HepG2 (cell line): Measurements from ENCODE around the gene ZBTB14. TPM values are rescaled to one million over a fixed set of nuclear protein-coding genes. Genes with fewer than 3 reads are reported as not detected.

Experiments used
- ATAC-seq: fragments of 200-7000 bp; cut with Tn5 transposase; 3 replicates; pipeline ENCODE4 v1.9.1; 2020; ENCODE audit warnings: mild to moderate bottlenecking, moderate library complexity
- BruUV-seq: library from RNA; stranded (reverse); fragments of 400-500 nt; replicated peaks from 2 replicates; lab custom pipeline; 2021; lab: Mats Ljungman, UMichigan
- CTCF ChIA-PET: fragments of 300-600 bp; formaldehyde crosslinking; extraction: SDS; loops from one replicate; lab custom pipeline; 2021; ENCODE audit warnings: low total read pairs, inconsistent platforms, low intra/inter-chr PET ratio; lab: Yijun Ruan, JAX
- POLR2A ChIA-PET: fragments of 350-600 bp; sonication (Branson Sonifier 250); formaldehyde crosslinking; loops from one replicate; lab custom pipeline; 2020; ENCODE audit warnings: antibody characterized with exemption, inconsistent platforms; lab: Yijun Ruan, JAX
- DNase-seq: peaks from one replicate; pipeline ENCODE4 v3.0.0-alpha.2; 2015; ENCODE audit warnings: low spot score
- FAIRE-seq: peaks from 3 replicates; lab custom pipeline; 2011; peaks lifted over from hg19 to GRCh38; lab: Jason Lieb, UNC
- H2AFZ ChIP-seq: one replicate; pipeline ENCODE4 v1.6.1; 2011; ENCODE audit warnings: low read length, inconsistent platforms
- H3K27ac ChIP-seq: fragments of 300-600 bp; 3 replicates; pipeline ENCODE4 v1.8.0; 2011; ENCODE audit warnings: mixed run types, mild to moderate bottlenecking, mixed read lengths, low read length, inconsistent platforms; ENCODE audit not compliant: insufficient read depth; ENCODE audit errors: extremely low read length
- H3K27me3 ChIP-seq, 2 experiments: fragments of 200-600 bp in 1 of 2; 2 replicates in 1 of 2; 3 replicates in 1 of 2; pipeline versions ENCODE4 v1.6.0 to v1.8.0; 2011; ENCODE audit warnings: low read length in 2 of 2, mild to moderate bottlenecking in 2 of 2, moderate library complexity in 2 of 2, inconsistent platforms in 1 of 2; ENCODE audit not compliant: insufficient read depth in 2 of 2, control insufficient read depth in 1 of 2
- H3K36me3 ChIP-seq, 2 experiments: fragments of 200-600 bp in 1 of 2; replicated peaks in 1 of 2; 2 replicates in 1 of 2; 3 replicates in 1 of 2; pipeline versions ENCODE4 v1.5.1 to v1.8.0; 2011; ENCODE audit warnings: low read length in 2 of 2, inconsistent platforms in 1 of 2; ENCODE audit not compliant: insufficient read depth in 2 of 2, control insufficient read depth in 1 of 2
- H3K4me1 ChIP-seq: 2 replicates; pipeline ENCODE4 v1.5.1; 2012; ENCODE audit warnings: low read length, inconsistent platforms; ENCODE audit not compliant: insufficient read depth
- H3K4me2 ChIP-seq: 2 replicates; pipeline ENCODE4 v1.6.0; 2011; ENCODE audit warnings: low read depth, low read length, inconsistent platforms
- H3K4me3 ChIP-seq, 3 experiments: fragments of 200-600 bp in 1 of 3; sonication (generic), shearing (Covaris generic) in 1 of 3; replicated peaks in 1 of 3; 2 replicates each; pipeline ENCODE4 v1.5.1; 2011 to 2016; ENCODE audit warnings: low read length in 3 of 3, inconsistent platforms in 2 of 3, low read depth in 2 of 3, mild to moderate bottlenecking in 2 of 3, control low read depth in 1 of 3, mixed read lengths in 1 of 3; ENCODE audit not compliant: insufficient read depth in 1 of 3
- H3K79me2 ChIP-seq: one replicate; pipeline ENCODE4 v1.6.1; 2011; ENCODE audit warnings: low read length, inconsistent platforms; ENCODE audit not compliant: insufficient read depth
- H3K9ac ChIP-seq: 2 replicates; pipeline ENCODE4 v1.6.0; 2011; ENCODE audit warnings: mild to moderate bottlenecking, low read depth, low read length, inconsistent platforms; ENCODE audit not compliant: insufficient read depth
- H3K9me3 ChIP-seq: 2 replicates; pipeline ENCODE4 v1.5.1; 2012; ENCODE audit warnings: mild to moderate bottlenecking, low read length
- H4K20me1 ChIP-seq: 2 replicates; pipeline ENCODE4 v1.6.0; 2011; ENCODE audit warnings: inconsistent platforms, mild to moderate bottlenecking, low read length, moderate library complexity; ENCODE audit not compliant: insufficient read depth
- CHD4 ChIP-seq: fragments of 200-600 bp; sonication (generic); IDR thresholded peaks from 2 replicates; pipeline ENCODE4 v1.7.0; 2017; ENCODE audit warnings: mild to moderate bottlenecking, low read length, borderline replicate concordance
- HDAC6 ChIP-seq: fragments of 200-600 bp; sonication (generic); IDR thresholded peaks from 2 replicates; pipeline ENCODE4 v1.7.0; 2017; ENCODE audit warnings: mild to moderate bottlenecking, antibody characterized with exemption, low read length, low read depth
- HIVEP1 ChIP-seq: sonication (generic); formaldehyde crosslinking; IDR thresholded peaks from 2 replicates; pipeline ENCODE4 v1.4.0; 2020; ENCODE audit warnings: mild to moderate bottlenecking, missing genetic modification reagents
- IKZF1 ChIP-seq: fragments of 450-650 bp; IDR thresholded peaks from 2 replicates; pipeline ENCODE4 v1.7.1; 2016
- IRX3 ChIP-seq: sonication (generic); formaldehyde crosslinking; IDR thresholded peaks from 2 replicates; pipeline ENCODE4 v1.8.1; 2023; ENCODE audit warnings: mild to moderate bottlenecking, low read depth, missing genetic modification reagents, borderline replicate concordance
- ISX ChIP-seq: sonication (generic); formaldehyde crosslinking; conservative IDR thresholded peaks from 2 replicates; pipeline ENCODE4 v1.5.0; 2020; ENCODE audit warnings: missing genetic modification reagents
- KDM2A ChIP-seq: sonication (generic); formaldehyde crosslinking; IDR thresholded peaks from 2 replicates; pipeline ENCODE4 v1.4.0; 2020; ENCODE audit warnings: low read depth, missing genetic modification reagents, borderline replicate concordance
- KLF13 ChIP-seq: sonication (generic); formaldehyde crosslinking; IDR thresholded peaks from 2 replicates; pipeline ENCODE4 v1.4.0; 2020; ENCODE audit warnings: mild to moderate bottlenecking, missing genetic modification reagents
- KMT2A ChIP-seq: sonication (generic); formaldehyde crosslinking; IDR thresholded peaks from 2 replicates; pipeline ENCODE4 v1.4.0; 2020; ENCODE audit warnings: missing genetic modification reagents
- MIER2 ChIP-seq: IDR thresholded peaks from 2 replicates; pipeline ENCODE4 v1.6.1; 2016; ENCODE audit warnings: missing biosample characterization, missing genetic modification reagents
- MXD4 ChIP-seq: IDR thresholded peaks from 2 replicates; pipeline ENCODE4 v1.6.1; 2016; ENCODE audit warnings: mild to moderate bottlenecking, missing biosample characterization, missing genetic modification reagents
- RNF2 ChIP-seq: fragments of 450-650 bp; conservative IDR thresholded peaks from 2 replicates; pipeline ENCODE4 v1.6.1; 2016; ENCODE audit warnings: low read depth
- STAT6 ChIP-seq: sonication (generic); formaldehyde crosslinking; IDR thresholded peaks from 2 replicates; pipeline ENCODE4 v1.4.0; 2020; ENCODE audit warnings: missing genetic modification reagents, mild to moderate bottlenecking, borderline replicate concordance
- ZBTB1 ChIP-seq: sonication (generic); formaldehyde crosslinking; IDR thresholded peaks from 2 replicates; pipeline ENCODE4 v1.4.0; 2020; ENCODE audit warnings: missing genetic modification reagents, borderline replicate concordance
- ZHX1 ChIP-seq: sonication (generic); formaldehyde crosslinking; IDR thresholded peaks from 2 replicates; pipeline ENCODE4 v1.8.1; 2022; ENCODE audit warnings: low read depth, mild to moderate bottlenecking, missing genetic modification reagents
- ZNF354B ChIP-seq: sonication (generic); formaldehyde crosslinking; IDR thresholded peaks from 2 replicates; pipeline ENCODE4 v1.8.0; 2022; ENCODE audit warnings: mild to moderate bottlenecking, missing genetic modification reagents
- ZNF451 ChIP-seq: sonication (generic); formaldehyde crosslinking; IDR thresholded peaks from 2 replicates; pipeline ENCODE4 v1.5.0; 2020; ENCODE audit warnings: mild to moderate bottlenecking, missing genetic modification reagents
- ZNF546 ChIP-seq: sonication (generic); formaldehyde crosslinking; conservative IDR thresholded peaks from 2 replicates; pipeline ENCODE4 v1.8.1; 2023; ENCODE audit warnings: mild to moderate bottlenecking, missing genetic modification reagents
- ZNF709 ChIP-seq: sonication (generic); formaldehyde crosslinking; IDR thresholded peaks from 2 replicates; pipeline ENCODE4 v1.5.0; 2020; ENCODE audit warnings: mild to moderate bottlenecking, missing genetic modification reagents
- ZNF879 ChIP-seq: sonication (generic); formaldehyde crosslinking; IDR thresholded peaks from 2 replicates; pipeline ENCODE4 v1.8.1; 2023; ENCODE audit warnings: missing genetic modification reagents
- WGBS: methylation state at CpG from one replicate; pipeline ENCODE4 v1.1.6; 2017; ENCODE audit warnings: low lambda C conversion rate; 5-methylcytosine and 5-hydroxymethylcytosine counted together
- in situ Hi-C: cut with HindIII; loops from 2 replicates; pipeline ENCODE4 v1.10.0; 2017; ENCODE audit warnings: low pct_unique_long_range_greater_than_20kb; ENCODE audit not compliant: extremely low pct_ligation_motif_present
- intact Hi-C: fragments of 100-400 bp; cut with micrococcal nuclease; formaldehyde crosslinking; loops from one replicate; pipeline ENCODE4 v1.10.0; 2022; ENCODE audit not compliant: unreplicated experiment
- polyA plus RNA-seq, 8 experiments: library from polyadenylated mRNA; depleted of rRNA in 3 of 8; stranded (reverse) in 7 of 8; unstranded in 1 of 8; fragments of >200 nt; fragmentation: Illumina TruSeq in 4 of 8; extraction: Trizol in 4 of 8; gene quantifications; 2 replicates each; pipeline versions ENCODE4 v1.2.1 to v1.2.3, GENCODE V29; 2011 to 2016; ENCODE audit warnings: low read depth in 4 of 8, missing spikeins in 1 of 8, mixed read lengths in 1 of 8; ENCODE audit not compliant: insufficient read depth in 1 of 8
- total RNA-seq, 5 experiments: library from RNA; depleted of rRNA; stranded (reverse); fragments of >200 nt; fragmentation: Illumina TruSeq; extraction: Trizol; gene quantifications; 2 replicates each; pipeline ENCODE4 v1.2.3, GENCODE V29; 2016; ENCODE audit warnings: low read depth in 1 of 5

Gene ZBTB14
- total and polyA plus RNA-seq, 2 of the 13 experiments (the other 11 are each of a cell fraction or from before 2014, with no cell fraction given) = 8.0 to 14.4 TPM

- CTCF ChIA-PET = no interaction called here
- Histone ChIP-seq H3K36me3 (peaks cover 6 to 21% of the 10 kb centered on the region in 2 experiments; a peak in 3 of 5 replicates), H4K20me1 (no peaks in the 10 kb centered on the region), H3K9ac (peak overlapping the region; percentile 89), H3K27me3 (no peaks in the 10 kb centered on the region; a peak in 1 of 5 replicates), H3K27ac (peak overlapping the region; percentile 98), H3K79me2 (peaks cover 13% of the 10 kb centered on the region), H3K9me3 (no peaks in the 10 kb centered on the region), H3K4me2 (peak overlapping the region; percentile 93), H3K4me3 (peak overlapping the region; percentile 71 to 88 (median 87)), H2AFZ (no peak overlapping the region), H3K4me1 (peaks cover 46% of the 10 kb centered on the region)
- BruUV-seq = no TSS peak
- ATAC-seq (peak; percentile 26), DNase-seq (peak; percentile 27), FAIRE-seq (no peak)
- intact Hi-C loops (loop anchor here (1.0 kb wide), 1 partner anchor 56 kb away; no protein-coding TSS in a partner anchor), in situ Hi-C loops (loop anchor here (5.0 kb wide), 1 partner anchor 57 kb away; no protein-coding TSS in a partner anchor)
- WGBS = under 1% methylated on average over 17 of the region's 58 CpGs
- POLR2A ChIA-PET = interaction anchor here (0.6 to 4.7 kb wide), 9 partner anchors 9 to 131 kb away, joined by 3 to 82 read pairs (median 5); no protein-coding TSS in a partner anchor
- TF ChIP-seq HIVEP1 = no peak
- no peak for TF ChIP-seq ZNF546 (CRISPR knock-in tag)
- no peak; the same call in none of the 2 replicates for TF ChIP-seq KMT2A (CRISPR knock-in tag)
- 0 out of 2 replicates have a peak, but pooled peaks have one; percentile 19 for TF ChIP-seq MIER2
- 0 out of 2 replicates have a peak, but pooled peaks have one; percentile 50 for TF ChIP-seq KLF13 (CRISPR knock-in tag)
- no peak for TF ChIP-seq IRX3 (CRISPR knock-in tag)
- TF ChIP-seq MXD4 = no peak
- TF ChIP-seq STAT6 (CRISPR knock-in tag) = no peak
- TF ChIP-seq ZHX1 (CRISPR knock-in tag) = no peak
- no peak for TF ChIP-seq CHD4
- no peak for TF ChIP-seq ZNF879 (CRISPR knock-in tag)
- no peak for TF ChIP-seq HDAC6
- peak; percentile 26; the same call in 1 of the 2 replicates for TF ChIP-seq ZNF451 (CRISPR knock-in tag)
- TF ChIP-seq ISX (CRISPR knock-in tag) = no peak
- TF ChIP-seq ZNF709 (CRISPR knock-in tag) = 0 out of 2 replicates have a peak, but pooled peaks have one; percentile 29
- no peak for TF ChIP-seq IKZF1
- TF ChIP-seq ZNF354B = no peak
- TF ChIP-seq ZBTB1 (CRISPR knock-in tag) = no peak
- TF ChIP-seq KDM2A (CRISPR knock-in tag) = peak; percentile 58; the same call in 1 of the 2 replicates
- peak; percentile 65; the same call in 1 of the 2 replicates for TF ChIP-seq RNF2
Measured at GRCh38 chr18:5294457-5295230, 882 bp downstream of the ZBTB14 start.
